Effector CD4-positive, alpha-beta T cell (primary cell): ENCODE results near the gene ZNF468.
"Not testable (repeated sequence)": the region's sequence is repeated elsewhere in the genome, so short reads cannot be mapped to it uniquely, and the experiment has no call there.

Experiments used
- DNase-seq: peaks from one replicate; pipeline ENCODE4 v3.0.0-alpha.2; 2020

Gene ZNF468

DNA sequence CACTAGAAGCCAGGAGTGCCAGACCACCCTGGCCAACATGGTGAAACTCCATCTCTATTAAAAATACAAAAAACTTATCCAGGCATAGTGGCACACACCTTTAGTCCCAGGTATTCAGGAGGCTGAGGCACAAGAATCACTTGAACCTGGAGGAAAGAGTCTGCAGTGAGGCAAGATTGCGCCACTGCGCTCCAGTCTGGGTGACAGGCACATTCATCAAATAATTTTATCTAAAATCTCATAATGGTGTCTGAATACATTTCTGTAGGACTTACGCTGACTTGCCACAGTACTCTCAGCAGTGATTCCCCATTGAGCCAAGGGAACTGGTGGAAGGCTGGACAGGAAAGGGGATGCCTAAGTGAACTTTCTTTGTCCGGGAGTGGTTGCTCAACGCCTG lies 31.7 kb downstream of the ZNF468 start:
- no peak for DNase-seq

DNA sequence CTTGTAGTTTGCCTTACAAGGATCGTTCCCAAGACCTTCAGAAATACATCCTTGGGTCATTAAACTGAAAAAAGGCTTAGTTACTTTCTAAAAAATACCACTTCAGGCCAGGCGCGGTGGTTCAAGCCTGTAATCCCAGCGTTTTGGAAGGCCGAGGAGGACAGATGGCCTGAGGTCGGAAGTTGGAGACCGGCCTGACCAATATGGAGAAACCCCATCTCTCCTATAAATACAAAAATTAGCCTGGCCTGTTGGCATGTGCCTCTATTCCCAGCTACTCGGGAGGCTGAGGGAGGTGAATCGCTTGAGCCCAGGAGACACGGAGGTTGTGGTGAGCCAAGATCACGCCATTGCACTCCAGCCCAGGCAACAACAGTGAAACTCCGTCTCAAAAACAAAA lies 33.7 kb downstream of the ZNF468 start:
- no peak for DNase-seq

DNA sequence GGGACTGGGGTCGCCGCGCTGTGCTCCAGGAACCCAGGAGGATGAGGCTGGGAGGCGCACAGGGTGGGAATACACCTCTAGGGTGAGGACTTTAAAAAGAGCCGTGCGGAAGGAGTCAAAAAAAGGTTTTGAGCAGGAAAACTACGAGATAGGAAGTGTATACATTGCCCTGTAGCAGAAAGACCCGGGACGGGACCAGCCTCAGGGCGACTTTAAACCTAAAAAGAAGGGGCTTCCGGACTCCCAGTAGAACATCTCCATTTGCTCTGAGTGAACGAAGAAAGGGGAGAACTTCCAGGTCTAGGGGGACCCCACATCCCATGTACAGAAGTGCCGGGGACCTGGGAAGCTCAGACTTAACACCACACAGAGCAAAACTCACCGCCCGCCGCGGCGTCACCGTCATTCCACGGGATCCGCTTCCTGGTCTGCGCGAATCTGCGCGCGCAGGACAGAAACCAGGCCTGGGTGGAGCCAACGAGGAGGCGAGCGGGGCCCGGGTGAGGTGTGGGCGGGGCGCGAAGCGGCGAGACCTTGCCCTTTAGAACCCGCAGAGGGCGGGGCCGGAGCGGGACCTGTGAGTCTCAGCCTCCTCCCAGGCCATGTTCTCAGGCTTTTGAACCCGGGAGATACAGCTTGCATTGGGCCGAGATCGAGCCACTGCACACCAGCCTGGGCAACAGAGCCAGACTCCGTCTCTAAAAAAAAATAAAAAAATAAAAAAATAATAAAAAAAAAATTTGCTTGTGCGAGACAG lies 36.0 kb downstream of the ZNF468 start, which contains the start of gene ZNF28:
TSS of gene ZNF28 (minus strand) at position 430 of the 757 bp plus-strand sequence. CDS start 3,675 bp downstream, outside the sequence.
- DNase-seq: peak; percentile 38

GRCh38 chr19:52820472-52821203 lies 36.8 kb downstream of the ZNF468 start:
- DNase-seq: not testable (repeated sequence)

GRCh38 chr19:52809801-52810200 lies 47.6 kb downstream of the ZNF468 start:
- DNase-seq: no peak

GRCh38 chr19:52799950-52800640 lies 57.3 kb downstream of the ZNF468 start:
- not testable (repeated sequence) for DNase-seq

GRCh38 chr19:52789440-52789839 lies 68.0 kb downstream of the ZNF468 start:
- DNase-seq: no peak
